A549 treated with AZD9567 at 1 μM for 4 hours (cell line): ENCODE data around the gene CD81. TPM values are rescaled to one million over a fixed set of nuclear protein-coding genes. Genes with fewer than 3 reads are reported as not detected.

Experiments
- total RNA-seq: library from RNA; stranded (reverse); fragments of 200-300 nt; extraction: Qiagen RNA extraction; gene quantifications from 5 replicates; pipeline ENCODE4 v1.2.3, GENCODE V29; 2022; ENCODE audit not compliant: insufficient read depth

CD81 gene, protein sequence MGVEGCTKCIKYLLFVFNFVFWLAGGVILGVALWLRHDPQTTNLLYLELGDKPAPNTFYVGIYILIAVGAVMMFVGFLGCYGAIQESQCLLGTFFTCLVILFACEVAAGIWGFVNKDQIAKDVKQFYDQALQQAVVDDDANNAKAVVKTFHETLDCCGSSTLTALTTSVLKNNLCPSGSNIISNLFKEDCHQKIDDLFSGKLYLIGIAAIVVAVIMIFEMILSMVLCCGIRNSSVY
- total RNA-seq, result 325 to 427 TPM (median 404 TPM) in 5 replicates

DNA sequence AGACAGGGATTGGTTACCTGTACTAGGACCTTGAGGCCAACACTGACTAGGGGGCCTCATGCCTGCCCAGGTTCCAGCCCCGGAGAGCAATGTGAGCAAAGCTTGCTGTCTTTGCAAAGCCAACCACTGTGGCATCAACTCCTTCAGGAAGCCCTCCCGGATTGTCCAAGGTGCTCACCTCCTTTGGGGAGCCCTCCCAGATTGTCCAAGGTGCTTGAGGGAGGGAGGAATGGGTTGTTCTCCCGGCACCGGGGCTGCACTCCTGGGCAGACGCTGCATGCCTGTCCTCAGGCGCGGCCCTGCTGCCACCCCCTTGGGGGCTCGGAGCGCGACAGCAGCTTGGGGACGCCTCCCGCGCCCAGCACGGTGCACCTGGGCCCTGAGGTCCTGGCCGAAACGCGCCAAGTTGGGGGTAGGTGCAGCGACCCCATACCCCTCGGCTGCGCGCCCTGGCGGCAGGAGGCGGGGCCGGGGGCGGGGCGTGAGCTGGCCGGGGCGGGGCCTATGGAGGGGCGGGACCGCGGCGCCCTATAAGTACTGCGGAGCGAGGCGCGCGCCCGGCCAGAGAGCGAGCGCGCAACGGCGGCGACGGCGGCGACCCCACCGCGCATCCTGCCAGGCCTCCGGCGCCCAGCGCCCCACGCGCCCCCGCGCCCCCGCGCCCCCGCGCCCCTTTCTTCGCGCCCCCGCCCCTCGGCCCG is at the start of gene CD81:
Gene CD81, plus strand, starts transcription at position 560 of the 701 bp plus-strand sequence. CDS start 240 bp downstream, outside the sequence.

GRCh38 chr11:2400069-2400761 is 23.1 kb downstream of the CD81 start, which contains the start of gene TSSC4:
TSSC4 (plus strand) TSS chr11:2400750; CDS start chr11:2402634, 1,884 bp downstream.

GRCh38 chr11:2443881-2444820 is 67.0 kb downstream of the CD81 start, which contains the start of gene TRPM5:
TRPM5 (minus strand) TSS chr11:2444514; CDS start chr11:2423036, 21,478 bp downstream.

GRCh38 chr11:2444821-2445745 is 68.0 kb downstream of the CD81 start, which contains the start of gene KCNQ1:
KCNQ1 (plus strand) TSS chr11:2445008; CDS start chr11:2445099, 91 bp downstream.

Other genes with a start within 250 kb of the CD81 start
- 1.7 to 7.7 TPM (median 1.9 TPM) in 5 replicates for gene IGF2, start 237.9 kb upstream of the CD81 start, total RNA-seq
- not detected in 5 replicates for gene INS, start 216.1 kb upstream of the CD81 start, total RNA-seq
- gene TH, start 205.5 kb upstream of the CD81 start, total RNA-seq, result 0.12 to 0.14 TPM in 2 of 5 replicates, not detected in the others
- gene ASCL2, start 106.7 kb upstream of the CD81 start, total RNA-seq, result 0.03 TPM in 1 of 5 replicates, not detected in the others
- gene C11orf21, start 75.4 kb upstream of the CD81 start, total RNA-seq, result not detected in 5 replicates
- gene TSPAN32, start 75.3 kb upstream of the CD81 start, total RNA-seq, result not detected in 5 replicates
- gene TSSC4, start 23.4 kb downstream of the CD81 start, total RNA-seq, result 51.0 to 75.9 TPM (median 66.0 TPM) in 5 replicates
- not detected in 5 replicates for gene TRPM5, start 67.2 kb downstream of the CD81 start, total RNA-seq
- gene KCNQ1, start 67.7 kb downstream of the CD81 start, total RNA-seq, result 0.23 to 0.65 TPM (median 0.45 TPM) in 4 of 5 replicates, not detected in the other